HEK293 (cell line): ENCODE data around the gene HSD17B8.

Experiments used
- AEBP2 ChIP-seq: fragments of 450-650 bp; formaldehyde crosslinking; IDR thresholded peaks from 2 replicates; pipeline ENCODE4 v1.5.1; 2016; ENCODE audit warnings: missing biosample characterization, missing genetic modification characterization, borderline replicate concordance
- ATF2 ChIP-seq: fragments of 450-650 bp; formaldehyde crosslinking; IDR thresholded peaks from 2 replicates; pipeline ENCODE4 v1.5.1; 2016; ENCODE audit warnings: missing biosample characterization, missing genetic modification characterization, low read depth
- CTCF ChIP-seq: fragments of 450-650 bp; formaldehyde crosslinking; IDR thresholded peaks from 2 replicates; pipeline ENCODE4 v1.5.1; 2016; ENCODE audit warnings: missing biosample characterization, missing genetic modification characterization
- EGR2 ChIP-seq: fragments of 450-650 bp; formaldehyde crosslinking; IDR thresholded peaks from 2 replicates; pipeline ENCODE4 v1.5.1; 2016; ENCODE audit warnings: low read depth, missing biosample characterization, missing genetic modification characterization
- GLI4 ChIP-seq: fragments of 450-650 bp; formaldehyde crosslinking; IDR thresholded peaks from 2 replicates; pipeline ENCODE4 v1.5.1; 2016; ENCODE audit warnings: missing biosample characterization, missing genetic modification characterization
- KLF9 ChIP-seq: fragments of 450-650 bp; formaldehyde crosslinking; IDR thresholded peaks from 2 replicates; pipeline ENCODE4 v1.5.1; 2016; ENCODE audit warnings: missing biosample characterization, missing genetic modification characterization, low read depth
- OSR2 ChIP-seq: fragments of 450-650 bp; formaldehyde crosslinking; IDR thresholded peaks from 2 replicates; pipeline ENCODE4 v1.5.1; 2016; ENCODE audit warnings: missing biosample characterization, missing genetic modification characterization
- PATZ1 ChIP-seq: fragments of 450-650 bp; formaldehyde crosslinking; IDR thresholded peaks from 2 replicates; pipeline ENCODE4 v1.5.1; 2016; ENCODE audit warnings: missing biosample characterization, missing genetic modification characterization
- SP7 ChIP-seq: fragments of 450-650 bp; formaldehyde crosslinking; IDR thresholded peaks from 2 replicates; pipeline ENCODE4 v1.5.1; 2016; ENCODE audit warnings: missing biosample characterization, missing genetic modification characterization
- YY1 ChIP-seq: fragments of 450-650 bp; formaldehyde crosslinking; IDR thresholded peaks from 2 replicates; pipeline ENCODE4 v1.5.1; 2018; ENCODE audit warnings: missing biosample characterization, missing genetic modification characterization
- ZBTB1 ChIP-seq: fragments of 450-650 bp; formaldehyde crosslinking; IDR thresholded peaks from 2 replicates; pipeline ENCODE4 v1.5.1; 2016; ENCODE audit warnings: missing biosample characterization, missing genetic modification characterization
- ZBTB21 ChIP-seq: fragments of 450-650 bp; formaldehyde crosslinking; IDR thresholded peaks from 2 replicates; pipeline ENCODE4 v1.5.1; 2017; ENCODE audit warnings: missing biosample characterization, missing genetic modification characterization
- ZFP3 ChIP-seq: fragments of 450-650 bp; formaldehyde crosslinking; IDR thresholded peaks from 2 replicates; pipeline ENCODE4 v1.5.1; 2016; ENCODE audit warnings: low read depth, missing biosample characterization, missing genetic modification characterization
- ZFP69B ChIP-seq: fragments of 450-650 bp; formaldehyde crosslinking; IDR thresholded peaks from 2 replicates; pipeline ENCODE4 v1.5.1; 2016; ENCODE audit warnings: missing biosample characterization, missing genetic modification characterization
- ZNF114 ChIP-seq: fragments of 450-650 bp; formaldehyde crosslinking; IDR thresholded peaks from 2 replicates; pipeline ENCODE4 v1.5.0; 2017; ENCODE audit warnings: missing biosample characterization, missing genetic modification characterization
- ZNF202 ChIP-seq: fragments of 450-650 bp; formaldehyde crosslinking; IDR thresholded peaks from 2 replicates; pipeline ENCODE4 v1.5.1; 2016; ENCODE audit warnings: missing biosample characterization, missing genetic modification characterization, borderline replicate concordance
- ZNF274 ChIP-seq, 2 experiments: fragments of 200-500 bp in 1 of 2; fragments of 450-650 bp in 1 of 2; sonication (Bioruptor generic) in 1 of 2; formaldehyde crosslinking in 1 of 2; IDR thresholded peaks; 2 replicates each; pipeline versions ENCODE4 v1.5.1 to v1.6.1; 2014 to 2016; ENCODE audit warnings: borderline replicate concordance in 1 of 2, inconsistent platforms in 1 of 2, low read length in 1 of 2, missing biosample characterization in 1 of 2, missing genetic modification characterization in 1 of 2
- ZNF354C ChIP-seq: fragments of 450-650 bp; formaldehyde crosslinking; IDR thresholded peaks from 2 replicates; pipeline ENCODE4 v1.5.1; 2016; ENCODE audit warnings: missing biosample characterization, missing genetic modification characterization, low read depth, borderline replicate concordance
- ZNF37A ChIP-seq: fragments of 450-650 bp; IDR thresholded peaks from 2 replicates; pipeline ENCODE4 v1.5.1; 2018; ENCODE audit warnings: missing biosample characterization, missing genetic modification characterization
- ZNF404 ChIP-seq: fragments of 450-650 bp; formaldehyde crosslinking; IDR thresholded peaks from 2 replicates; pipeline ENCODE4 v1.5.1; 2017; ENCODE audit warnings: missing biosample characterization, missing genetic modification characterization
- ZNF558 ChIP-seq: fragments of 450-650 bp; formaldehyde crosslinking; IDR thresholded peaks from 2 replicates; pipeline ENCODE4 v1.5.1; 2016; ENCODE audit warnings: missing biosample characterization, missing genetic modification characterization
- ZNF621 ChIP-seq: fragments of 450-650 bp; formaldehyde crosslinking; IDR thresholded peaks from 2 replicates; pipeline ENCODE4 v1.5.1; 2017; ENCODE audit warnings: missing biosample characterization, missing genetic modification characterization
- ZNF701 ChIP-seq: fragments of 450-650 bp; formaldehyde crosslinking; IDR thresholded peaks from 2 replicates; pipeline ENCODE4 v1.5.1; 2016; ENCODE audit warnings: missing biosample characterization, missing genetic modification characterization
- ZNF776 ChIP-seq: fragments of 450-650 bp; formaldehyde crosslinking; IDR thresholded peaks from 2 replicates; pipeline ENCODE4 v1.5.0; 2017; ENCODE audit warnings: missing biosample characterization, missing genetic modification characterization, borderline replicate concordance
- ZNF785 ChIP-seq: fragments of 450-650 bp; formaldehyde crosslinking; IDR thresholded peaks from 2 replicates; pipeline ENCODE4 v1.5.1; 2016; ENCODE audit warnings: missing biosample characterization, missing genetic modification characterization
- TF ChIP-seq, protein P1 (sequence below): fragments of 450-650 bp; formaldehyde crosslinking; IDR thresholded peaks from 2 replicates; pipeline ENCODE4 v1.5.1; 2016; ENCODE audit warnings: missing biosample characterization, missing genetic modification characterization, borderline replicate concordance
- TF ChIP-seq, protein P2 (sequence below): IDR thresholded peaks from 2 replicates; pipeline ENCODE4 v1.6.1; 2011; ENCODE audit warnings: mild to moderate bottlenecking, low read depth, low read length, borderline replicate concordance

HSD17B8 gene

GRCh38 chr6:33208091-33208967 is 3.9 kb downstream of the HSD17B8 start, which contains the start of gene RING1 (continued):
- TF ChIP-seq, protein P1, sequence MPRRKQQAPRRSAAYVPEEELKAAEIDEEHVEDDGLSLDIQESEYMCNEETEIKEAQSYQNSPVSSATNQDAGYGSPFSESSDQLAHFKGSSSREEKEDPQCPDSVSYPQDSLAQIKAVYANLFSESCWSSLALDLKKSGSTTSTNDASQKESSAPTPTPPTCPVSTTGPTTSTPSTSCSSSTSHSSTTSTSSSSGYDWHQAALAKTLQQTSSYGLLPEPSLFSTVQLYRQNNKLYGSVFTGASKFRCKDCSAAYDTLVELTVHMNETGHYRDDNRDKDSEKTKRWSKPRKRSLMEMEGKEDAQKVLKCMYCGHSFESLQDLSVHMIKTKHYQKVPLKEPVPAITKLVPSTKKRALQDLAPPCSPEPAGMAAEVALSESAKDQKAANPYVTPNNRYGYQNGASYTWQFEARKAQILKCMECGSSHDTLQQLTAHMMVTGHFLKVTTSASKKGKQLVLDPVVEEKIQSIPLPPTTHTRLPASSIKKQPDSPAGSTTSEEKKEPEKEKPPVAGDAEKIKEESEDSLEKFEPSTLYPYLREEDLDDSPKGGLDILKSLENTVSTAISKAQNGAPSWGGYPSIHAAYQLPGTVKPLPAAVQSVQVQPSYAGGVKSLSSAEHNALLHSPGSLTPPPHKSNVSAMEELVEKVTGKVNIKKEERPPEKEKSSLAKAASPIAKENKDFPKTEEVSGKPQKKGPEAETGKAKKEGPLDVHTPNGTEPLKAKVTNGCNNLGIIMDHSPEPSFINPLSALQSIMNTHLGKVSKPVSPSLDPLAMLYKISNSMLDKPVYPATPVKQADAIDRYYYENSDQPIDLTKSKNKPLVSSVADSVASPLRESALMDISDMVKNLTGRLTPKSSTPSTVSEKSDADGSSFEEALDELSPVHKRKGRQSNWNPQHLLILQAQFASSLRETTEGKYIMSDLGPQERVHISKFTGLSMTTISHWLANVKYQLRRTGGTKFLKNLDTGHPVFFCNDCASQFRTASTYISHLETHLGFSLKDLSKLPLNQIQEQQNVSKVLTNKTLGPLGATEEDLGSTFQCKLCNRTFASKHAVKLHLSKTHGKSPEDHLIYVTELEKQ (tag by site-specific recombination) = no peak
- TF ChIP-seq ZNF621 (tag by site-specific recombination) = no peak
- TF ChIP-seq ZNF701 = no peak
- no peak for TF ChIP-seq ZBTB1
- peak; percentile 49; the same call in 1 of the 2 replicates for TF ChIP-seq AEBP2
- TF ChIP-seq ZNF274 (IDR thresholded peaks at IDR 0.05; ENCODE audit: low read length) = no peak
- no peak for TF ChIP-seq ZNF274 (tag by site-specific recombination; IDR thresholded peaks at IDR 0.05; ENCODE audit: borderline replicate concordance)
- TF ChIP-seq YY1 = peak; percentile 88
- peak; percentile 97 for TF ChIP-seq PATZ1 (tag by site-specific recombination)
- no peak for TF ChIP-seq ZFP3 (tag by site-specific recombination)
- TF ChIP-seq ZBTB21 = peak; percentile 77
- no peak for TF ChIP-seq ZNF114 (tag by site-specific recombination)
- TF ChIP-seq KLF9 = peak; percentile 51; the same call in 1 of the 2 replicates
- peak; percentile 32; the same call in 1 of the 2 replicates for TF ChIP-seq ZFP69B
- TF ChIP-seq ZNF37A (tag by site-specific recombination) = no peak
- peak; percentile 93 for TF ChIP-seq ATF2 (tag by site-specific recombination)
- peak; percentile 66; the same call in 1 of the 2 replicates for TF ChIP-seq SP7 (tag by site-specific recombination)
- no peak for TF ChIP-seq ZNF558 (tag by site-specific recombination)
- peak; percentile 90 for TF ChIP-seq EGR2
- TF ChIP-seq, protein P2, sequence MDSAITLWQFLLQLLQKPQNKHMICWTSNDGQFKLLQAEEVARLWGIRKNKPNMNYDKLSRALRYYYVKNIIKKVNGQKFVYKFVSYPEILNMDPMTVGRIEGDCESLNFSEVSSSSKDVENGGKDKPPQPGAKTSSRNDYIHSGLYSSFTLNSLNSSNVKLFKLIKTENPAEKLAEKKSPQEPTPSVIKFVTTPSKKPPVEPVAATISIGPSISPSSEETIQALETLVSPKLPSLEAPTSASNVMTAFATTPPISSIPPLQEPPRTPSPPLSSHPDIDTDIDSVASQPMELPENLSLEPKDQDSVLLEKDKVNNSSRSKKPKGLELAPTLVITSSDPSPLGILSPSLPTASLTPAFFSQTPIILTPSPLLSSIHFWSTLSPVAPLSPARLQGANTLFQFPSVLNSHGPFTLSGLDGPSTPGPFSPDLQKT = no peak
- TF ChIP-seq ZNF785 (tag by site-specific recombination) = peak; percentile 98
- no peak for TF ChIP-seq ZNF404 (tag by site-specific recombination)
- no peak for TF ChIP-seq ZNF776 (tag by site-specific recombination)
- TF ChIP-seq CTCF (tag by site-specific recombination) = no peak; the same call in 1 of the 2 replicates
- peak; percentile 76; the same call in 1 of the 2 replicates for TF ChIP-seq GLI4 (tag by site-specific recombination)
- TF ChIP-seq OSR2 (tag by site-specific recombination) = peak; percentile 14; the same call in 1 of the 2 replicates
- TF ChIP-seq ZNF354C (tag by site-specific recombination) = no peak
- TF ChIP-seq ZNF202 = no peak
